KMS-11 (cell line): Measurements from ENCODE around the gene PCCA.
"Not testable (repeated sequence)": the region's sequence is repeated elsewhere in the genome, so short reads cannot be mapped to it uniquely, and the experiment has no call there.

Source experiments
- H2AFZ ChIP-seq: fragments of 200-600 bp; sonication (generic); 2 replicates; pipeline ENCODE4 v1.6.1; 2016; ENCODE audit warnings: antibody characterized with exemption, mixed run types, low read depth
- H3K27ac ChIP-seq: fragments of 200-600 bp; sonication (generic); 2 replicates; pipeline ENCODE4 v1.6.1; 2016; ENCODE audit warnings: mild to moderate bottlenecking, mixed run types
- H3K27me3 ChIP-seq: fragments of 200-600 bp; sonication (generic); 2 replicates; pipeline ENCODE4 v1.6.1; 2017; ENCODE audit warnings: mild to moderate bottlenecking, low read depth, mixed run types, moderate library complexity; ENCODE audit not compliant: insufficient read depth
- H3K36me3 ChIP-seq: fragments of 200-600 bp; sonication (generic); 2 replicates; pipeline ENCODE4 v1.6.1; 2017; ENCODE audit warnings: mild to moderate bottlenecking, mixed run types; ENCODE audit not compliant: insufficient read depth
- H3K4me1 ChIP-seq: fragments of 200-600 bp; sonication (generic); 2 replicates; pipeline ENCODE4 v1.6.1; 2016; ENCODE audit warnings: mild to moderate bottlenecking, low read depth, mixed run types; ENCODE audit not compliant: poor library complexity, severe bottlenecking
- H3K4me2 ChIP-seq: fragments of 200-600 bp; sonication (generic); 2 replicates; pipeline ENCODE4 v1.7.0; 2016; ENCODE audit warnings: mild to moderate bottlenecking, mixed run types
- H3K4me3 ChIP-seq: fragments of 200-600 bp; sonication (generic); IDR thresholded peaks from 2 replicates; pipeline ENCODE4 v1.6.1; 2017; ENCODE audit warnings: low read depth, low read length, mixed read lengths; ENCODE audit not compliant: insufficient read depth
- H3K79me2 ChIP-seq: fragments of 200-600 bp; sonication (generic); 2 replicates; pipeline ENCODE4 v1.6.1; 2016; ENCODE audit warnings: low read depth, mixed run types; ENCODE audit not compliant: insufficient read depth
- H3K9ac ChIP-seq: fragments of 200-600 bp; sonication (generic); 2 replicates; pipeline ENCODE4 v1.6.1; 2016; ENCODE audit warnings: mild to moderate bottlenecking, mixed run types
- H4K20me1 ChIP-seq: fragments of 200-600 bp; sonication (generic); 2 replicates; pipeline ENCODE4 v1.6.1; 2016; ENCODE audit warnings: mild to moderate bottlenecking, mixed run types; ENCODE audit not compliant: insufficient read depth
- TF ChIP-seq, protein P1 (sequence below): fragments of 200-600 bp; sonication (generic); conservative IDR thresholded peaks from 2 replicates; pipeline ENCODE4 v1.6.1; 2017; ENCODE audit warnings: low read depth, mild to moderate bottlenecking, antibody characterized with exemption, low read length, moderate library complexity, mixed read lengths

The PCCA gene

DNA sequence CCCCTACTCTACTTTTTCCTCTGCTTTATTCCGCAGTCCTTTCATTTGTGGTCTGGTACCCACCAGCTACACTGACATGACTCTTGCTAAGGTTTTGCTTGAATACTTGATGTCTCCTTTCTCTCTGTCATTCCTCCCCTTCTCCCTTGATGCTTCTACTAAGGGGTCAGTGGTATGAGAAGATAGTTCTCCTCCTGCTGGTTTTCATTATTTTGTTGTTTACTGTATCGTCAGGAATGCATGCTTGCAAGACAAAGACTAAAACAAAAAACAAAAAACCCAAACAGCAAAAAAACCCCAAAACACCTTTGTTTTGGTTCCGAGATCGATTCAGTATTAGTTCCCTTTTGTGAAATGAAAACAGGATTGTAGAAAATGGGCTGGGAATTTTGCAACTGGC, 59.5 kb downstream of the PCCA start:
- no peaks in the 10 kb centered on the region for H3K4me1 ChIP-seq
- H3K36me3 ChIP-seq = no peaks in the 10 kb centered on the region
- H3K4me2 ChIP-seq = no peak overlapping the region
- TF ChIP-seq, protein P1, sequence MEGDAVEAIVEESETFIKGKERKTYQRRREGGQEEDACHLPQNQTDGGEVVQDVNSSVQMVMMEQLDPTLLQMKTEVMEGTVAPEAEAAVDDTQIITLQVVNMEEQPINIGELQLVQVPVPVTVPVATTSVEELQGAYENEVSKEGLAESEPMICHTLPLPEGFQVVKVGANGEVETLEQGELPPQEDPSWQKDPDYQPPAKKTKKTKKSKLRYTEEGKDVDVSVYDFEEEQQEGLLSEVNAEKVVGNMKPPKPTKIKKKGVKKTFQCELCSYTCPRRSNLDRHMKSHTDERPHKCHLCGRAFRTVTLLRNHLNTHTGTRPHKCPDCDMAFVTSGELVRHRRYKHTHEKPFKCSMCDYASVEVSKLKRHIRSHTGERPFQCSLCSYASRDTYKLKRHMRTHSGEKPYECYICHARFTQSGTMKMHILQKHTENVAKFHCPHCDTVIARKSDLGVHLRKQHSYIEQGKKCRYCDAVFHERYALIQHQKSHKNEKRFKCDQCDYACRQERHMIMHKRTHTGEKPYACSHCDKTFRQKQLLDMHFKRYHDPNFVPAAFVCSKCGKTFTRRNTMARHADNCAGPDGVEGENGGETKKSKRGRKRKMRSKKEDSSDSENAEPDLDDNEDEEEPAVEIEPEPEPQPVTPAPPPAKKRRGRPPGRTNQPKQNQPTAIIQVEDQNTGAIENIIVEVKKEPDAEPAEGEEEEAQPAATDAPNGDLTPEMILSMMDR = no peak
- no peaks in the 10 kb centered on the region for H4K20me1 ChIP-seq
- no peak overlapping the region for H2AFZ ChIP-seq
- no peak overlapping the region for H3K4me3 ChIP-seq
- no peak overlapping the region for H3K9ac ChIP-seq
- no peak overlapping the region for H3K27ac ChIP-seq
- no peaks in the 10 kb centered on the region for H3K79me2 ChIP-seq
- no peaks in the 10 kb centered on the region for H3K27me3 ChIP-seq

DNA sequence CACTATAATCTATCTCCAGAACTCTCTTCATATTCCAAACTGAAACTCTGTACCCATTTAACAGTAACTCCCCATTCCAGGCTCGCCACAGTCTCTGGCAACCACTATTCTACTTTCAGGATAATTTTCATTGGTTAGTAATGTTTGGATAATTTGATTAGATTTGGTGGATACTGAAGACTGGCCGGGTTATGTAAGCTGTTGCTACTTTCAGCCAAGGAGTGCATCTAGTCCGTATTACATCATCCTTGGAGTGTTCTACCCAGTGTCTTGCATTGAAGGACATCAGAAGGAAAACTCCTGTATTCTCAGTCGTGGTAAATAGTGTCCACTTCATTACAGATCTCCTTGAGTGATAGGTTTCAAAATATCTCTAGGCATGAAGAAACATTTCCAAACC, 60.5 kb downstream of the PCCA start:
- H3K27ac ChIP-seq = no peak overlapping the region
- no peaks in the 10 kb centered on the region for H3K27me3 ChIP-seq
- H3K9ac ChIP-seq = no peak overlapping the region
- no peaks in the 10 kb centered on the region for H3K79me2 ChIP-seq
- no peaks in the 10 kb centered on the region for H3K4me1 ChIP-seq
- no peak overlapping the region for H3K4me2 ChIP-seq
- H4K20me1 ChIP-seq = no peaks in the 10 kb centered on the region
- H2AFZ ChIP-seq = no peak overlapping the region
- TF ChIP-seq, protein P1 = no peak
- H3K4me3 ChIP-seq = no peak overlapping the region
- no peaks in the 10 kb centered on the region for H3K36me3 ChIP-seq

DNA sequence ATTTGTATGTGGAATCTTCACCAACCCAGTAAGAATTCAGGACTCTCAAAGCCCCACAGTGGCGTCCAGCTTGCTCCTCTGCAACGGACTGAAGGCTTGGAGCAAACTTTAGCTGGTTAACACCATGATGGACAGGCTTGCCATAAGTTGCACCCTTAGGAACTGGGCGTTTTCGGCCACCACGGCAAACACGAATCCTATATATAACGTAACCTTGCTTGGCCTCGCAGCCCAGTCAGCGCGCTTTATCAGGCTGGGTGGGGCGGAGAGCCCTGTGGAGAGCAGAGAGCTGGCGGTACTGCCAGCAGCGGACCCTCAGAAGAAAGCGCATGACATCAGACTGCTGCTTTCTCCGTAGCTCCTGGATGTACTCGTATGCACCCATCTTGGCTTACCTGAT, 61.8 kb downstream of the PCCA start:
- H3K79me2 ChIP-seq, H3K4me1 ChIP-seq, H3K4me2 ChIP-seq, H4K20me1 ChIP-seq, H3K27ac ChIP-seq, H3K9ac ChIP-seq, H3K36me3 ChIP-seq, H2AFZ ChIP-seq, H3K27me3 ChIP-seq, H3K4me3 ChIP-seq: not testable (repeated sequence)

DNA sequence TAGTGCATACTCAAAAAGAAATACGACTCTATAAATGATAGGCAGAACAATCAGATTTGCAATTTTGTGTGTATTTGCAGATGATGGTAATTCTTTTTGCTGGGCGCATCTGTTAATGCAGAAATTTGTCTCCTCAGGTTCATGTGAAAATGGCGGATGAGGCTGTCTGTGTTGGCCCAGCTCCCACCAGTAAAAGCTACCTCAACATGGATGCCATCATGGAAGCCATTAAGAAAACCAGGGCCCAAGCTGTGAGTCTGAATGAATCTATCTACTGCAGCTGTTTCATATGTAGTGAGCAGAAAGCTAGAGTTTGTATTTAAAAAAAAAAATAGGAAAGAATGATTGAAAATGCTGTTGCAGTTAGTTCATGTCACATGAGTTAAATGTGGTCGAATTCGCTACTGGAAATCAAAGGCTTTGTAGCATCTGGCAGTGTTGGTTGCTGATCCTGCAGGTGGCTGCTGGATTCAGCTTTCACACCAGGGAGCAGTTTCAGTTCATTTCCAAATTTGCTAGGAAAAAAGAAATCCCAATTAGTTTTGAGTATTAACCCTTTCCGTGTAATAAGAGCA, 66.0 kb downstream of the PCCA start:
- Histone ChIP-seq H2AFZ (no peak overlapping the region), H3K27ac (no peak overlapping the region), H3K4me2 (no peak overlapping the region), H3K27me3 (no peaks in the 10 kb centered on the region), H4K20me1 (no peaks in the 10 kb centered on the region), H3K36me3 (no peaks in the 10 kb centered on the region), H3K9ac (no peak overlapping the region), H3K4me1 (peaks cover 9% of the 10 kb centered on the region), H3K79me2 (no peaks in the 10 kb centered on the region), H3K4me3 (no peak overlapping the region)
- TF ChIP-seq, protein P1 = no peak

DNA sequence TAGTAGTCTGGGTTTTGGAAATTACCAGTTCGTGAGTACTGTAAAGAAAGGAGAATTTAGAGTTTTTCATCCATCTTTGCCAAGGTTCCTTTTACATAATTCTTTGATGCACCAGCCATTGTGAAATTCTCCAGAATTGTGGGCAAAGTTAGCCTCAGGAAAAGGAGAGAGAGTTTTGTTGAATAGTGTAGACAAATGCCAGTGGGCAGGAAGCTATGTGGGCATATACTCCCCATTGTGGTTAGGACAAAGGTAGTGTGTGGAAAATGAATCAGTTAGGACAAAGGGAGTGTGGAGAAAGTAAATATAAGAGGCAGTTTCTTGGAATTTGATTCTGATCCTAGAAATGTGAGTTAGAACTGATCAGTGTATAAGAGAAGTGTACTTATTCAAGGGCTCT, 67.9 kb downstream of the PCCA start:
- Histone ChIP-seq H3K9ac (no peak overlapping the region), H4K20me1 (no peaks in the 10 kb centered on the region), H3K4me1 (peaks cover 9% of the 10 kb centered on the region), H3K4me2 (no peak overlapping the region), H3K27ac (no peak overlapping the region), H2AFZ (no peak overlapping the region), H3K4me3 (no peak overlapping the region), H3K79me2 (no peaks in the 10 kb centered on the region), H3K36me3 (no peaks in the 10 kb centered on the region), H3K27me3 (no peaks in the 10 kb centered on the region)
- TF ChIP-seq, protein P1 = no peak
